Left forelimb (tissue), 1 donor: ENCODE measurements around the gene ALDH3B2.
"Not testable (repeated sequence)": the region's sequence is repeated elsewhere in the genome, so short reads cannot be mapped to it uniquely, and the experiment has no call there.

Source experiments
- DNase-seq: peaks from one replicate; pipeline ENCODE4 v3.0.0-alpha.2; 2018; ENCODE audit warnings: low spot score

Gene ALDH3B2

DNA sequence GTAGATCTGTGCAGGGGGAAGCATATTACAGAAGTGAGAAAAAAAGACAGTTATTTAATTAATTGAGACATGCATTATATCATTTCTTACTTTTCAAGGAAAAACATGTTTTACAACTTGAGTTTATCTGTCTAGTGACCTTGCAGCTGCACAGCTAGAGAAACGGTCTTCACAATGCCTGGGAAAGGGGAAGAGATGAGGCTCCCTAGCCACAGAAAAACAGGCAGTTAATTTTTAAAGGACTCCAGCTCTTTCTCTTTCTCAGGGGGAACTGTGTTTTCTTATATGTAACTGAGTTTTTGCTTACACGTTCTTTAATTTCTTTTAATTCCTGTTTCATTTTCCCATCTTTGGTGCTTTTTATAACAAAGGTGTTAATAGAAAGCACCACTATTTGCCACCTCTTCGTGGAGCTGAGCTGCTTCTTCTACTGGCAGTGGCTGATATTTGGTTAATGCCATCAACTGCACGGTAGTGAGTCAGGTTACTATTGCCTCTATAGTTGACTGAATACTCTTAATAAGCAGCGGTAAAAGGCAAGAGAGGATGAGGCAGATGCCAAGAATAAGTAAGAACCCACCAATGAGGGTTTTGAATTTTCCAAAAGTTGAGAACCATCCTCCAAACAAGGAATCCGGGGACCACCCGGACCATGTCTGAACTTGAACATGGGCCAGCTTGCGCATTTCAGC is 11.4 kb upstream of the ALDH3B2 start:
- not testable (repeated sequence) for DNase-seq

DNA sequence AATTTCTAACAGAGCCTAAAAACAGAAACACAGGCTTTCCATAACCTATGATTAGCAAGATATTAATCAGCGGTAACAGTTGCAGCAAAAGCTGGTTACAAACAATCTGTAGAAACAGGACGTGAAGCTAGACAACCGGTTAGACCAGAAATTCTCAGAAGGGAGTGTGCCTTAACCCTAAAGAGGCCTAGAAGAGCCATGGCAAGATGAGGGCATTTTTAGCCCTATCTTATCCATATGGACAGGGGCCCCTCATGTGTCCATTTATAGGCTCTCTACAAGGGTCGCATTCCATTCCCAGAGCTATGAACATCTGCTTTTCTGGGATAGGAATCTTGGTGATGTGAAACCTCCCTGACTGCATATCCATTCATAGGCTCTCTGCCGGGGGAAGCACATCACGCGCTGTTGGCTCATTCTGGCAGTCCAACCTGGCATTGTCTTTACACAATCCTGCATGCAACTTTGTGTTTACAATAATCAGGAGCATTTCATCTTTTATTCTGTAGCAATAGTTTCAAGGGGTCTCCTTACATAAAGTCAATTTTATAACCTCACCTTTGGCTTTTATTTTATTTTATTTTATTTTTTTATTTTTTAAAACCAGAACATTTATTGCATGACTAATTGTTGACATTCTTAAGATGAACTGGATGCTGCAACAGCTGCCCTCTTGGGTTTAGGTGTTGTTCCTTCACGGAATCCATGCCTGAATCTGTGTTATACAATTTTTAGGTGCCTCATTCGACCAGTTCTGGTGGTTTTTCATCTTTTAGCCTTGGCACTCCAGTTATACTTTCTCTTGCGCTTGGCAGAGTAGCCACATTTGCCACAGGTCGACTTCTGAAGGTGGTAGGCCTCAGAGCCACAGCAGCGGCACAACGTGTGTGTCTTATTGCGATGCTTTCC is 8.0 kb upstream of the ALDH3B2 start:
- DNase-seq: not testable (repeated sequence)

- no peak for DNase-seq
These were observed 6.5 kb upstream of the ALDH3B2 start for GRCh38 chr11:67680696-67681470.

GRCh38 chr11:67675058-67675747 is 780 bp upstream of the ALDH3B2 start:
- no peak for DNase-seq

DNA sequence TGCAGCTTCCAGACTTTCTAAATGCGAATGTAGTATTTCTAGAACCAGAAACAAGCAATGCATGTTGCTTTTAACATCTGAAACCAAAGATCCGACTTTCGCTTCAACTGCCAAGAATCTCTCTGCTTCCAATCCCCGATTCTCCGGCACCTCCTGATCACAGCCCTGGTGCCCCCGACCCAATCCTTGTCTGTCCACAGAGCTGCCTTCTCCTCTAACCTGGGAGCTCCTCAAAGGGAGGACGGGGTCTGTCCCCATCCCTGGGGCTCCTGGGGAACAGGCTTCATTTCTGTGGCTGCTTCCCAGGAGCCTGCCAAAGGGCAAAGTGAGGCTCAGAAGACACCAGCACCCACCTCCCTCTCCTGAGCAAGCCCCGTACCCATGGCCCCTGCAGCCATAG is 521 bp downstream of the ALDH3B2 start:
- DNase-seq: no peak

GRCh38 chr11:67673358-67673757 is 1.1 kb downstream of the ALDH3B2 start:
- no peak for DNase-seq

DNA sequence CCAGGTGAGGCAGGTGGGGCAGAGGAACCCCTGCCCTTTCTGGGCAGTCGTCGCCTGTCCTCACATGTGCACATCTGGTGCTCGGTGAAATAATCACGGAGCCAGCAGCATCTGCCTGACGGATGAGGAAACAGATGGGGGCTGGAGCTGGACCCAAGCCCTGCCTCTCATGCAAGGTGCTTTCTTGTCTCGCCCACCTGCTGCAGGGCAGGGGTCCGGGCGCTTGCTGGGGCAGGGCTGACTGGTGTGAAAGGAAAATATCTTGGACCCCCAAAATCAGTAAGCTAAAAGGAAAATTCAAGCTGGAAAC is 3.3 kb downstream of the ALDH3B2 start:
- no peak for DNase-seq

DNA sequence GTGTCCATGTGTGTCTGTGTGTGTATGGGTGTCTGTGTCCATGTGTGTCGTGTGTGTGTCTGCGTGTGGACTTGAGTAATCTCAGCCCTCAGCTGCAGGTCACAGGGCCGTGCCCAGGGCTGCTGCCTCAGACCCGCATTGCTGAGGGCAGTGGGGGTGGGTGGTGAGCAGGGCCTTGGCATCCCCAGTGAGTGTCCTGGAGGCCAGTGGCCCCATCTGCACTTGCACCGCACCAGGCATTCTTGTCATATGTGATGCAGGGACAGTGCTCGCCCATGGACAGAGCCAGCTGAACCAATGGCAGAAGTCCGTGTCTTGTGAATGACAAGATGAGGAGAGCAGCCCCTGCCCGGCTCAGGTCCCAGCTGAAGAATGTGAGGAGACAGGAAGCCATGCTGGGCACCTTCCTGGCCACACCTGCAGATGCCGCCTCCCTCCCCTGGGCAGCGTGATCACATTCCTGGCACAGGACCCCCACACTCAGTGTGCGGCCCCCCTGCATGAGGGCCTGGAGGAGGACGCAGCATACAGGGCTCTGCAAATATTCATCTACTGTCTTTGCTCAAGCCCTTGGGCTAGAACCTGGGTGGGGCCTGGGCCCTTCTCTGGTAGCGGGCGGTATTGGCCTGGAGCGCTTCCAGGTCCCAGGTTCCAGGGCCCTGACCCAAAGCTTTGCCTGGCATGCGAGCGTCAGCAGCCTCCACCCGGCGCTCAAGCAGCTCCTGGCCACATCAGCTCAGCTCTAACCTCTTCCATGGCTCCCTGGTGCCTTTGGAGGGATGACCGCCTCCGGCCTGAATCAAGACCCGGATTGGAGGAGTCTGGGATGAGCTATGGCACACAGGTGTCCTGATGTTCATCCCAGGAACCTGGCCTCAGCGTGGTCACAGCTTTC is 3.9 kb downstream of the ALDH3B2 start:
- no peak for DNase-seq

DNA sequence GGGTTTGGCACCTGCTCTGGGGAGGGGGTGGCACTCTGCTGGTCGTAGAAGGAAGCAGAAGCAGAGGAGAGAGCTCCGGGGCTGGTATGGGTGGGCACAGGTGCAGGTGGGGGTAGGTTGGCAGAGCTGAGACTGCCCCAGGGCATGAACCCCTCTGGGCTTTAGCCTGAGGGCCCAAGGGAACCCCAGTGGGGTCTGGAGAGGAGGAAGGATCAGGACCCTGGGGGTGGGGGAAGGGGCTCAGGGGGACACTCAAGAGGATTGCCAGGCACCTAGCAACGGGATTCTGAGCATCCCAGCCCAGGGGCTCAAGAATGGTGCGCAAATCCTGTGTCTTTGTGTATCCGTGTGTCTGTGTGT is 6.3 kb downstream of the ALDH3B2 start:
- DNase-seq: no peak

GRCh38 chr11:67667490-67668191 is 6.8 kb downstream of the ALDH3B2 start:
- peak; percentile 48 for DNase-seq

DNA sequence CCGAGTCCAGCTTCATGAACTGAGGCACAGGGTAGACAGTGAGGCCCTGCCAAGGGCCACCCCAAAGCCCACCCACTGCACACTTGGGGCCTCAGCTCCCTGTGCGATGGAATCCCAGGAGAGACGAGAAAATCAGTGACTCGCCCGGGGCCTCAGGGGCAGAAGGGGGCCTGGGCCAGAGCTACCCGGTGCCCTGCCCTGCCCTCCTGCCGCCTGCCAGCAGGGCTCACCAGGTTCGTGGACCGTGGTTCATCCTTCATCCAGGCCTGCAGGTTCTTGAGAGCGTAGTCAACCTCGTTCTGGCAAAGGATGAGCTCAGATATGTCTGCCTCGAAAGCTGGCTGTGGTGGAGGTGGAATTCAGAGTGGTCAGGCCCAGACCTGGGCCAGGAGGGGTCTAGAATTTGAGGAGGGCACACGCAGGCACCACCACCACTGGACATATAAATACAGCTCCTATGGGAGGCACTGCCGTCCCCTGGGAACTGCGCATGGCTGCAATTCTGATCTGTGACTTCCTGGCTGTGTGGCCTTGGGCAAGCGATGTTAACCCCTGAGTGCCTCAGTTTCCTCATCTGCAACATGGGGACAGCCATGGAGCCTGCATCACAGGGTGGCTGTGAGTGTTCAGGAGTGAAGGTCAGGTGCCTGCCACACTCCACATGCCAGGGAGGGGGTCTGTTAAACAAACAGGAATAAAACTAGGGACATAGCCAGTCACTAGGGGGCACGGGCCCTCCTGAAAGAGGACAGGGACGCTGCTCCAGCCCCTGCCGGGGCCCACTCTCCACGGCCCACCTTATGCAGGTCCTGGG is 7.5 kb downstream of the ALDH3B2 start:
- no peak for DNase-seq

- no peak for DNase-seq
These were observed 8.1 kb downstream of the ALDH3B2 start for GRCh38 chr11:67666303-67666645.

- peak; percentile 58 for DNase-seq
These were observed 8.7 kb downstream of the ALDH3B2 start for GRCh38 chr11:67665541-67666302.

DNA sequence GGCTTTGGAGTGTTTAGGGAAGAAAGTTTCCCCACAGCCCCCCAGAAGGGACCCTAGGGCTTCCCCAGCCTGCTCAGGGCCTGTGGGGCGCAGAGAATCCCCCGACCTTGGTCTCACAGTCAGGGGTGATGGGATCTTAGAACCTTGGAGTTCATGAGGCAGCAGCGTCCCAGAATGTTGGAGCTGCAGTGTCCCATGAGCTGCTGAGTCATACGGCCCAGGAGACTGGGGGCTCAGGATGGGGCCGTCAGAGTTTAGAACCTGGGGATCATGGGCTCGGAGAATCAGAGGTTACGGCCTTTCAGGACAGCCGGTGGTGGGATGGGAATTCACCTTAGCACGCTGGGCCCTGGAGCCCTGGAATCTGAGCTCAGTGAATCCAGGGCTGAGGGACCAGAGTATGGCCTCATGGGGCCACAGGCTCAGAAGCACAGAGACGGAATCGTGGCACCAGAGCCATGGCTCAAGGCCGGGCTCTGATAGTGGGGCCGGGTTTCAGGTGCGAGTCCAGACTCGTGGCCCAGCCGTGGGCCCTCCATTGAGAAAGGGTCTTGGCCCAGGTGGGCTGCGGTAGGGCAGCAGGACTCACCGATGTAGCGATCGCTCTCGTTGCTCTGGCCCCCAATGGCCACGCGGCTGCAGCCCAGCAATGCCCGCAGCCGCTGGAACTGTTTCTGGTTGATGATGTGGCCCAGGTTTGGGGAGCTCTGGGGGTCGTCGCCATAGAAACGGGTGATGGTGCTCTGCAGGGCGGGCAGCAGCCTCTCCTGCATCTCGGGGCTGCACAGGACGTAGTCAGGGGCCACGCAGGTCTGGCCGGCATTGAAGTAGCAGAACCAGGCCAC is 9.5 kb downstream of the ALDH3B2 start:
- DNase-seq: peak; percentile 51

DNA sequence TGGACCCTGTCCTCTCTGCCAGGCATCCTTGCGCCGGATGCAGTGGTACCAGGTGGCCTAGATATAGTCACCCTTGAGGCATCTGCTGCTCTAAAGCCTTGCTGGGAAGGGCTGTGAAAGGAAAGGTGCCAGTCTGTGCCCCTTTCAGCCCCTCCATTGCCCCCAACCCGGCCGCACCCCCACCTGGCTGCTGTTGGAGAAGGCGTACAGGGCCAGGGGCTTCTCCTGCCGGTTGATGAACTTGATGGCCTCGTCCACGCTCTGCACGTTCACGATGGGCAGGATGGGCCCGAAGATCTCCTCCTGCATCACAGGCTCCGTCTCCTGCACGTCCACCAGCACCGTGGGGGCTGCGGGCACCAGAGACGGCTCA is 10.2 kb downstream of the ALDH3B2 start:
- DNase-seq: no peak

DNA sequence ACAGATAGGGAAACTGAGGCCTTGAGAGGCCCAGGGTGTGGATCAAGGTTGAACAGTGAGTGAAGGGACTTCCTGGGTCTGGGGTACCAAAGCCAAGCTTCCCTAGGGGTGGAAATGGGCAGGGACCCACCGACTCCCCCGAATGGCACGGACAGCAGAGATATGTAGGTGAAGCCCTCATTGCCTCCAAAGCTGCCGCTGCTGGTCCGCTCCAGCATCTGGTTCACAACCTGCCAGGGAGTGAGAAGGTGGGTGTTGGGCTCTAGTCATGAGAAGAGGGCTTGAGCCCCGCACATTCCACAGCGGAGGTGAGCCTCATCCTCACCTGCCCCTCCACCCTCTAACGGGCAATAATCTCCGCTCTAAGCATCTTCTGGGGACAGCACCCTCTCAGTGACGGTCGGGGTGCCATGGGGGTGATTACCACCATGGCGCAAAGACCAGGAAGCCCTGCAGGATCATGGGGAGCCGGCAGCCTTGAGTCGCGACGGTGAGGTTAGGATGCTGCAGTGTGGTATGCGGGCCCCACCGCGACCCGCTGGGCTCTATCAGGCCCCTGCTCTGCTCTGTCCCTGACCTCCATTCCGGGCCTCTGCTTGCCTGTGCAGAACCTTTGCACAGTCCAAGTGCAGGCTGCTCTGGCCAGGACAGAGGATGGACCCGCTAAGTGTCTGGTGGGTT is 10.8 kb downstream of the ALDH3B2 start:
- no peak for DNase-seq

DNA sequence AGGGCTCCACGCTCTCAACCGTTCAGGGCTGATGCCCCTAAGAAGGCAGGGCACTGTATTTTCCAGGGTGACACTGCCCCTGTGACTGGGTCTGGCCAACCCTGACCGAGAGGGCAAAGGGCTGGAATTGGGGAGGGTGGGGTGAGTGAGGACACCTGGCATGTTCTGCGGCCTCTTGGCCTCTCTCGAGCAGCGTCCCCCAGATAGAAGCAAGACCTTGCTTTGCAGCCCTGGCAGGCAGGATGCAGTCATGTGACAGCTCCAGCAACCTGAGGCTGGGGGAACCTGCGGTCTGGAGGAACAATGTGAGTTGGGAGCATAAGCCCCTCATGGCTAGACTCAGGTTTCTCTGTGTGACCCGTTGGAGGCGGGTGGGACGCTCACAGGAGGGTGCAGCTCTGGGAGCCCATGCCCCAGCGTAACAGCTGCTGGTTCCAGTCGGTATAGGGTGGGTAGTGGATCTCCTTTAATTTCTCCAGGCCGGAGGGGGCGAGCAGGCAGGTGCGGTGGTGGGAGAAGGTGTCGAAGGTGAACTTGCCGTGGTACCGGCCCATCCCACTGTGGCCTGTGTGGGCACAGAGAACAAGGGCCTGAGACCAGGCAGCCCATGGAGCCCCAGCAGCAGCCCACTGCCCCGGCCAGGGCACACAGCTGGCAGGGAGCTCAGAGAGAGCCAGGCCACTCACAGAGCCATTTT is 11.4 kb downstream of the ALDH3B2 start:
- DNase-seq: peak; percentile 57
